HL-60/S4 treated with retinoic acid at 250 ng/mL for 4 days and 3 days (cell line): Measurements from ENCODE around the gene MYZAP.

Experiments
- in situ Hi-C: fragments of 300-500 bp; cut with MboI; formaldehyde crosslinking; loops from 2 replicates; pipeline ENCODE4 v1.7.0; 2022; ENCODE audit warnings: low sequenced_read_pairs

Gene MYZAP

DNA sequence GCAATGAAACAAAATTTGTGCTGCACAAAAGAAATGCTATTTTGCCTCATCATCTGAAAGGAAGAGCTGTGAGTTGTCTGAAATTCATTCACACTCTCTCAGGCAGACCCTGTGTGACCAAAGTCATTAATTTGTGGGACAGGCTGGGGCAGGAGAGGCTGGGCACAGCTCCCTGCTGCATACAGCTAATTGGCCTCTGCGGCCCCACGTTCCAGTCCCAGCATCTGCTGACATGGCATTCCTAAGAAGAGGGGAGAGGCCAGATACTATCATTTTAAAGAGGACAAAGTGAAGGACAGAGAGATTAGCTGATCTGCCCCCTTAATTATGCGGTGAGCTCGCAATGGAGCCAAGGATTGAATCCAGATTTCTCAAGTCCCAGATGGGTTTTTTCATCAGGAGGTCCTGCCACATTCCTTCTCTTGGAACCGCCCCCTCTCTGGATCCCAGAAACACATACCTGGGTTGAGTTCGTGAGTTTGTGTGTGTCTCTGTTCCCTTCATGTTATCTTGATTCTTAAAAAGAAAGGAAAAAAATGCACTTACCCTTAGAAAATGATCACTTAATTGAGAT lies 139.9 kb downstream of the MYZAP start:
- in situ Hi-C loops: no loop called here

DNA sequence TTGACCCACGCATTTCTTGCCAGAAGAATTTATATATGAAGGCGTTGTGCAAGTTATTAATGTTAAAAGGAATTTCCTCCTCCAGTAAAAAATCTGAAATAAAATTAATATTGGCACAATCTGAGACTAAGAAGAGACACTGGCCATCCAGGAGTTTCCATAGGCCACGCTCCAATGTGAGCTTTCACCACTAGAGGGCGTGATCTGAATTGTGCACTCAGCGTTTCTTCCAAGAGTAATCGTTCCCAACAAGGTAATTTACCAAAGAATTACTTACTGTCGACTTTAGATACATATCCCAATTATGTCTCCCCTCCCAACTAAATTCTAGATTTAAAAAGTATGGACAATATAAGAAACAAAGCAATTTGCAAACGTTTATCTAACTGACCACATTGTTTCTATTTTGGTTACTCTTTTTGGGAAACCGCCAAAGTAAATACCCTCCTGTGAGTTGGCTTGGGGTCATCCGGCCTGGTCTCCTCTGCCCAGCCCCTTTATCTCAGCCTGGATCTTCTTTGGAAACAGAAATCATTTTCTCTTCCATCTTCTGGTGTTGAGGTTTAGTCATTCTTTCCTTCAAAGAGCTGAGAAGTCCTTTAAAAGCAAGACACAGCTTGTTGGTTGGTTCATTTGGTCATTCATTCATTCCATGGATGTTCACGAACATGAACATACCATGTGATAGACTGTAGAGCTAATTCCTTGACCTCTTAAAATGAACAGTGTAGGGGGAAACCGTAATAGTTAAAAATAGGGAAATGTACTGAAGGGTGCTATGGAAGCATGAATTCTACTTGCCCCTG lies 141.0 kb downstream of the MYZAP start:
- in situ Hi-C loops: no loop called here

DNA sequence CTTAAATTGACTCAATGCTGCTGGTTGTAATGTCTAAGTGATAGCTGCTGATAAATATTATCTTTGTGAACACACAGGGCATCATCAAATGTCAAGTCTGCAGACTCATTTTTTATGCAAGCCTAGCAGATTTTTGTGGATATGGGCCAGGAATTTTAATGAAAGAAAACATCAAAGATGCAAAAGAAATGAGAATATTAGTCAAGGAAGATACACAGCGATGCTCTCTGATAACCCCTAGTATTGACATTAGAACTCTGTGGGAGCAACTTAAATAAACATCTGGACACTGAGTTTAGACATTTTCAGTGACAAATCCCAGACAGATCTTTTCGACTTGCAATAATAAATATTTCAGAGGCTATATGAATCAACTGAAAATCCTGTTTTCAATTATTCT lies 143.2 kb downstream of the MYZAP start:
- in situ Hi-C loops: no loop called here
